ENCODE data around the gene FBP2.
"Not testable (repeated sequence)": the region's sequence is repeated elsewhere in the genome, so short reads cannot be mapped to it uniquely, and the experiment has no call there.

FBP2 gene

DNA sequence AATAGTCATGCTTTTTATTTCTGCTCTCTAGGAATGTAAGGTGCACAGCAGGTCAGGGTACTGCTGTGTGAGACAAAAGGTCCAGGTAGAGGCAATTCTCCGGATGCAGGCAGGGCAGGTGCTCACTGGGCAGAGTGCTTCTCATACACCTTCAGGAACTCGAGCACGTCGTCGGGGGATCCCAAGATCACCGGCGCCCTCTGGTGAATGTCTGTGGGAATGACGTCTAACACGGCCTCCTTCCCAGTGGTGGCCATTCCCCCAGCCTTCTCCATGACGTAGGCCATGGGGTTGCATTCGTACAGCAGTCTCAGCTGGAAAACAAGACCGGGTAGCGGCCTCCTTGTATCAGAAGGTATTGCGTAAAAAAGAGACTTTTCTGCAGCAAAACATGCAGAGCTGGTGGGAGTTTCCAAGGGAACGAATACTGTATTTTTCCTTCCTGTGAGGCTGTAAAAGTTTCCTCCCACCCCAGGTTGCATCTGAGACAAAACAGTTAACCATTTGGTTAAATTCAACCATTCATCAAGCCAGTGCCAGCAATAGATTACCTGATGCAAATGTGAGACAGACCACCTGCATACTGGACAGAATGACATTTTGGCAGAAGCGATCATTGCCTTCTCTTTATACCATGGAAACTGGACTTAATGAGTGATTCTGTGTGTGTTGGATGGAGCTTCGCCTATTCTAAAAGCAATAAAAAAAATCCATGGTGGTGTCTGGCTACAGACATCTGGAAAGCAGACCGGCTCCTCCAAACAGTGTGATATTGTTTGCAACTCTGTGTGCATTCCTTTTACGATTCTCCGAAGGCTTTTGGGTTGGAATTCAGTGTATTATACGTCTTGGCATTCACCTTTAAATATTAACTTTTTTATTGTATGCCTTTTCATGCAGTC lies 9.9 kb upstream of the FBP2 start:
- no peak for DNase-seq

DNA sequence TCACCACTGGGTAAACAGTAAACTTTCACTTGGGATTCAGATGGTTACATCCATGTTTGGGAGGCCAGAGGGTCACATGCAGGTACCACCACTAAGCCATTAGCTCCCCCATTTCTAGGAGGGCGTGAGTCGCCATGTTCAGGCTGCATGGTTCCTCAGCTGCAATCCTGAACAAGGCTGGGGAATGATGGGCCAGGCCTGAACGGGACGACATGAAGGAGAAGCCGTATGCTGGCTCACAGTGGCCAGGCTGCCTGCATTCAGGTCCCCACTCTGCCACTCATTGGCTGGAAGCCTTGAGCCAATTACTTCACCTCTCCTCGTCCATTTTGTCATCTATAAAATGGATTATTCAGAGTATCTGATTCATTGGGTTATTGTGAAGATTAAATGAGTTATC lies 9.0 kb upstream of the FBP2 start:
- DNase-seq = no peak

DNA sequence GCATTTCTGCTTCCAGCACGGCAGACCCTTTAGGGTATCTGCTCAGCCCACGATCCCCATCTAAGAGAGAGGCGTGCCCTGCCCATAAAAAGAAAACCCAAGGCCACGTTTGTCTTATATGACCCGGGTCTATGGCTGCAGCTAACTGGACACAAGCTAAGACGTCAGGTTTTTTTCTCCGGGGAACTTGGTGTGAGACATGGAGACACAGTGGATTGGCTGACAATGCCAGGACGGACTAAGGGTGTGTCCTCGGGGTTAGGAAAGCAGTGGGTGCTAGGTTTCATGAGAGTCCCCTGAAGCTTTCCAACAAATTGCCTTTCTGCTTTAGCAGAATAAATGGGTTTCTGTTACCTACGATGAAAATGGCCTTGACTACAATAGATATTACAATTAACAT lies 7.1 kb upstream of the FBP2 start:
- DNase-seq = no peak

DNA sequence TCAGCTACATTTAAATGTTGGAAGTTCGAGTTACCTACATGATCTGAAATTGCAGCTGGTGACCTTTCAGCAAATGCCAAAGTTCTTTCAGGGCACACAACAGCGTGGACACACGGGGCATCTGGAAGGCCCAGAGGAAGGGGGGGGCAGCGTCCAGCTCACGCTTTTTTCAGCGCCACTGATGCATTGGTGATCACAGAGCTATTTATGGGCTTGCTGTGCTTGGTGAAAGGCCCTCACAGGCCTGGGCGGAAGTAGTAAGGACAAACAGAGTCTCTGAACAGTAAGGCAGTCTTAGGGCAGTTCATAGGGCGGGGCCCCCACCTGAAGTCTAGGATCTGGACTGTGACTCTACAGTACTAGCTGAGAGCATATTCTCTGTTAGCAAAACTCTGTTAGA lies 6.6 kb upstream of the FBP2 start:
- no peak for DNase-seq

DNA sequence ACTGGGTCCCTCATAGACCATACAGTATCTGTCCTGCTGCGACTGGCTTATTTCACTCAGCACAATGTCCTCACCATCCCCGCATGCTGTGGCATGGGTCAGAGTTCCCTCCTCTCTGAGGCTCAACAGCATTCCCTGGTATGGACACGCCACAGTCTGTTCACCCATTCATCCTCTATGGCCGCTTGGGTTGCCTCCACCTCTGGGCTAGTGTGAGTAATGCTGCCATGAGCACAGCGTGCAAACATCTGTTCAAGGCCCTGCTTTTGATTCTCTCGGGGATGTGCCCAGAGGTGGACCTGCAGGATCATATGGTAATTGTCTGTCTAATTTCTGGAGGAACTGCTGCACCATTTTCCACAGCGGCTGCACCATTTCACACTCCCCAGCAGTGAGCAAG lies 5.5 kb upstream of the FBP2 start:
- DNase-seq = no peak

DNA sequence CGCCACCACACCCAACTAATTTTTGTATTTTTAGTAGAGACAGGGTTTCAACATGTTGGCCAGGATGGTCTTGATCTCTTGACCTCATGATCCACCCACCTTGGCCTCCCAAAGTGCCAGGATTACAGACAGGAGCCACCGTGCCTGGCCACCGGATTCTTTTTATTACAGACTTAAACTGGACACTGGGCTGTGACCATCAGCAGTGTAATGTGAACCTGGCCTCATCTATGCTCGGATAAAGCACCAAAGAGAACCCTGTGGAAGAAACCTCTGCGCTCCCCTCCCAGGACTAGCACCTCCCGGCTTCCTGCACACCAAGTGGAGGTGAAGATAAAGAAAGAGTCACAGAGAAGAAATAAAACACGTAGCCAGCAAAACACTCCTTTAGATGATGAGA lies 941 bp downstream of the FBP2 start:
- DNase-seq = not testable (repeated sequence)

DNA sequence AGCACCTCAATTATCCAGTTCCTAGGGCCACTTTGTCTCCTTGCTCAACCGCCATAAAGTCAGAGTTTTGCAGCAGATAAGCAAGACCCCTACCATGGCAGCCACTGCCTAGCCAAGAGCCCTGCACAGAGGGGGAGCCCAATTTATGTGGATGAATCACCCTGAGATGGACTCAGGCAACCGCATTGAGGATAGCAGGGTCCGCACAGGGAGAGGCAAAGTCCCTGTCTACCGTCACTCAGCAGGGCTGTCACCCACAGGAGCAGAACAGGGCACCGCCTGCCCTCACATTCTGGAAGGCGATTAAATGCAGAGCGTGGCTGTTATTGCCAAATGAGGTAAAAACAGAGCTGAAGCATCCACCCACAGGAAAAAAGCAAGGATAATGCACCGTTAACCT lies 1.7 kb downstream of the FBP2 start:
- DNase-seq = no peak

DNA sequence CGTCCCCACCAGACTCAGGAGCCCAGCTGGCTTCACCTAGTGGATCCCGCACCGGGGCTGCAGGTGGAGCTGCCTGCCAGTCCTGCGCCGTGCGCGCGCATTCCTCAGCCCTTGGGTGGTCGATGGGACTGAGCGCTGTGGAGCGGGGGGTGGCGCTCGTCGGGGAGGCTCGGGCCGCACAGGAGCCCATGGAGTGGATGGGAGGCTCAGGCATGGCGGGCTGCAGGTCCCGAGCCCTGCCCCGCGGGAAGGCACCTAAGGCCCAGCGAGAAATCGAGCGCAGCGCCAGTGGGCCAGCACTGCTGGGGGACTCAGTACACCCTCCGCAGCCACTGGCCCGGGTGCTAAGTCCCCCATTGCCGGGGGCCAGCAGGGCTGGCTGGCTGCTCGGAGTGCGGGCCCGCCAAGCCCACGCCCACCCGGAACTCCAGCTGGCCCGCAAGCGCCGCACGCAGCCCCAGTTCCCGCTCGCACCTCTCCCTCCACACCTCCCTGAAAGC lies 2.5 kb downstream of the FBP2 start:
- DNase-seq = not testable (repeated sequence)

DNA sequence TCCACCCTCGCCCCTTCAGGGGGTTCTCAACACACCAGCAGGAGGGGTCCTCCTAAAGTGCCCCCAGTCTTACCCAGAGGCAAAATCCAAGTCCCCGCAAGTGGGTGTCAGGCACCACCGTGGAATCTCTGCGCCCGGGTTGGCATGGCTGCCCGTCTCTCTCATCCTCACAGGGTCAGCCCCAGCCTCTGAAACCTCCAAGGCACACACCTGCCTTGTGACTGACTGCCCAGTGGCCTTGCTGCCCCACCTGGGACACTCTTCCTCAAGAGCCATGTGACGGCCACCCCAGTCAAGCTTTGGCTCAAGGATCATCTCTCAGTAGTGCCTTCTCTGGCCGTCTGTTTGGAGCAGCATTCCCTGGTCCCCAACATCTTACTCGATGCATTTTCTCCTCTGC lies 4.9 kb downstream of the FBP2 start:
- no peak for DNase-seq

DNA sequence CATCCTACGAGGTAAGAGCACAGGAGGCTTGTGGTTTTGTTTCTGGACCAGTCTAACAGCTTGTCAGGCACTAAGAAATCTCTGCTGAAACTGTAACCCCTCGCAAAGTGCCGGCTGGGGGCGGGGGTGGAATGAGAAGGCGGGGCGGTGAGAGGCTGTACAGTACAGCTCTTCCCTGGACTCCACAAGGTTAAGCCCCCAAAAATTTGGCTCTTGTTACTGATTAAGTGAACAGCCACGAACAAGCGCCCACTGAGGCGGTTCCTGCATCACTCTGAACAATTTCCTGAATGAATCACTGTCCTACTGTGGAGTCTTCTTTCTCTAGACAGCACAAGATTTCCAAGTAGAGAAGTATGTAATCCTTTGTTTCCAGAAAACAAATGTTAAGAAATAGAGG lies 6.8 kb downstream of the FBP2 start:
- no peak for DNase-seq

DNA sequence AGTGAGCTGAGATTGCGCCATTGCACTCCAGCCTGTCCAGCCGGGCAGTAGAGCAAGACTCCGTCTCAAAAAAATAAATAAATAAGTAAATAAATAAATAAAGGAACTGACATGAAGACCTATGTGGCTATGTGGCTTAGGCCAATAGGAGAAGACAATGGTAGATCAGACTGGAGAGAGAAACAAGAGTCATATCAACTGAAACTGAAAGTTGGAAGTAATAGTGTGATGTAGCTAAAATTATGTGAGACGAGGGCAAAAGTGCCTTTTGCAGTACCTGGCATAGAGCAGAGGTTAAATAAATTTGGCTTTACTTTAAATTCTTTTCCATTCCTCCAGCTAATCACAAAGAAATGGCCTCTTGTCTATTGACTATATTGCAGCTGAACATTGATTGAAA lies 7.3 kb downstream of the FBP2 start:
- DNase-seq = no peak

DNA sequence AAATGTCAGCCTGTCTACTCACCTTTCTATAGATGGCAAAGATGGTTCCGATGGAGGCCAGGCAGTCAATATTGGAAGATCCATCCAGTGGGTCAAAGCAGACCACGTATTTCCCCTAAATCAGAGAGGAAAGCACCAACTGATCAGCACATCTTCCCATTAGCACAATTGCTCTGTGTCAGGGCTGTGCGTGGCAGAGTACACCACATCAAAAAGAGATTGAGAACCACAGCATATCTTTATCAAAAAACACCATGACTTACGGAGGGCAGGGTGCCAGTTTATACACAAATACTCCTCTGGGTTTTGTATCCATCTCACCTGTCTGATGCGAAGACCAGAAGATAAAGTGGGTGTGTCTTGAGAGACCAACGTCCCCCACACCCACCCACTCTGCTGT lies 9.1 kb downstream of the FBP2 start:
- no peak for DNase-seq

DNA sequence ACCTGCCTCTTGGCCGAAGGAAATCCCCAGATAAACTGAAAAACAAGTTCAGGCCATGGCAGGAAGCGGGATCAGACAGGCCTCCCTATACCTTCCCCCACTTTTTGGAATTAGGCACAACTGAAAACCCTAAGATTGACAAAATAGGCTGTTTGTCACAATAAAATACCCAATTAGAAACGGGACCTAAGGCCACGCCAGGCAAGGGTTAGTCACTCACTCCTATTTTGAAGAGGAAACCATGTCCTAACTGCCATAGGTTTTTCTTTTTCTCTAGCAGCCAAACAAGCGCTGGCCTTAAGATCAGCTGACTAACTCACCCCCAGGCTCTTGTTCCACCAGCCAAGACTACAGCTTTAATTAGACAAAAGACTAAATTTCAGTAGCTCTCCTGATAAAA lies 11.9 kb downstream of the FBP2 start:
- no peak for DNase-seq

DNA sequence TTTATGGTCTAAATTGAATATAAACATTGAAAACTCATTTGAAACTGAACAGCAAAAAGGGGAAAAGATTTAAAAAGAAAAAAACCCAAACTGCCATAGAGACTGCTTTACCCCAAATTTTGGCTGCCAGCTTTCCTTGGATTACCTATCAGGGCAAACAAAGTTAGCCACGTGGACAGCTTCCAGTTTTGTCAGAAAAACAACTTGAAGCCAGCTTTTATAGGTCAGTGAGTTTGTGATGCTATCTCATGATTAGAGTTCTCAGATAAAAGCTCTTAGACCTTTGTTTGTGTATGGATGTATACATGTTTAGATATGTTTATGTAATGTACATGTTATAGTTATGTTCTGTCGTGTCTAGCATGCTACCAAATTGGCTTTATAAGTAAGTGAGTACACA lies 16.1 kb downstream of the FBP2 start:
- no peak for DNase-seq

DNA sequence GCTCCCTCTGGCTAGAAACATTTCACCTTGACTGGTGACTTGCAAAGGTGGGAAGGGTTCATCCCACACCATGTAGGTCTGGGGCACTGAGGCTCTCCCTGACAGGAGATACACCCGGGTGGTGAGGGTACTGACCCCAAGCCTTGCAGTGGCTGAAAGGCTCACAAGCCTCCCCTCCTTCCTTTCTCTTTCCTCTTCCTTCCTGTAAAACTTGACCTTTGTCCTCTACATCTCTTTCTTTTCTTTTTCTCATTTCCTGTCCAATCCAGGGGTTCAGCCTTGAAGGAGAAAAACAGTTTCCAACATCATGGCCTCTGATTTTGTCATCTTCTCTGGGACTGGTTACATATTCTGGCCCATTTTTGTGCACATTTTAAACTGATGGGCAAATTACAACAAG lies 16.6 kb downstream of the FBP2 start:
- DNase-seq = no peak

DNA sequence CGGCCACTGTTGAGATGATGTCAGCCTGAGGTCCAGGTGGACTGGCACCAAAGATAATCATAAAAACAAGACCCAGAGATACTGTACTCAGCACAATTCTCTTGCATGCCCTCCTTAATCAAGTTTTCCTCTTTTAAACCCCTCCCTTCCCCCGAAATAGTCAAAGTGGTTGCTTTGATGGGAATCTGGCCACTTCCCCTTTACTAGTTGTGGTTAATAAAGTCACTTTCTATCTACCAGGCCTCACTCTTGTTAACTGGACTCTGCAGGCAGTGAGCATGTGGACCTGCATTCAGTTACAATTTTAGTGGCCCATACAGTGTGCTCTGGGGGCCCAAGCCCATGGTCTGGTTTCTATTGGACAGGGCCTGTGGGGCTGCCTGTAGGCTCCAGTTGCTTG lies 17.5 kb downstream of the FBP2 start:
- no peak for DNase-seq

DNA sequence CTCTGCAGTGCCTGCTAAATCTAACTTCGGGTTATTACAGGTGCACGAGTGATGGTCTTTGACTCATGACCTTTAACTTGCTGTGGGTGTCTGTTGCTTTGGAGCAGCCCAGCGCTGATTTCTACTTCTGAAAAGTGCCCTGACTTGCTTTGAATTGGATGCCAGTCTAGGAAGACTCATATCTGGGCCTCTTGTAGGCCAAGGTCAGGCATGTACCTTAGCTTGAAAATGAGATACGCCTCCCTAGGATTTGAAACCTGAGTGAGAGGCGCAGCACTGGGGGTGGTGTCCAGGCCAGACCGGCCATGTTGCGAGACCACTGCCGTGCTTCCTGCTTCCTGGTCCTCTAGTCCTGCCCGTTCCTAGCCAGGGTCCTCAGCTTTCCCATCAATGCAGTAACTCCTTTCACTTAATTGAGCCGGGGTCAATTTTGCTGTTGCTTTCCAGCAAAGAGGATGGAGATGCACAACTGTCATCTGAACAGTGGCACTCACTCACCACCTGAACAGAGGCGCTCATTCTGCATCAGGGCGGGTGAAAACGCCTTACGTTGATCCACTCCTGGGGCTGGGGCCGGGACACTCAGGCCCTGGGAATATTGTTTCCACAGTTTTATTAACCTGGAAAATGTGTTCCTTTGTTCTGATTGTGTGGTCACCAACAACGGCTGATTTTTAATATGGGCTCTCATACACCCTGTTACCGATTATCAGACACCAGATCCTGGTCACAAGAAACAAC lies 24.5 kb downstream of the FBP2 start:
- DNase-seq = no peak

DNA sequence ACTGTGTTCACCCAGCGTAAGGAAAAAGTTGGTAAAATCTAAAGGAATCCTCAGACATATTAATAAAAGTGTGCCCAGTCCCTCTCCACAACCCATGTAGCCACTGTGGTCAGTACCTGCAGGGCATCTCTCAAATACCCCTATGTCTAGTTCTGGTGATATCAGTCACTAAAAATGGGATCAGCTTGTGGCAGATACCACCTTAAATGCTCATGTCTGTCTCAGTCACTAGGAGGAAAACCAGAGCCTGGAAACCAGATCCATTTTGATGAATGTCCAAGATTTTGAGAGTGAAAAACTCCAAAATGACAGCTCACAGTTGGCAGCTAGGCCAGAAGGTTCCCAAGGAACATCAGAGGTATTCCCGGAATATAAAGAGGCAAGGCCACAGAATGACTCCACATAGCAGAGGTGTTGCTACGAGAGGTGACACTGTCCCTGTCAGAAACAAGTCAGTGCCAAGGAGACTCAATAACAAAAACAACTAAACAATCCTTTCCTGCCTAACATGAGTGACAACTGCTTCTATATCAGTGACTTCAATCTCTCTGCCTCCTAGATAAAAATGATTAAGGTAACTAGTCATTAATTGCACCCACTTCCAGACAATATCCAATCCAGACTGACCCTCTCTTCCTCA lies 25.3 kb downstream of the FBP2 start:
- DNase-seq = no peak

DNA sequence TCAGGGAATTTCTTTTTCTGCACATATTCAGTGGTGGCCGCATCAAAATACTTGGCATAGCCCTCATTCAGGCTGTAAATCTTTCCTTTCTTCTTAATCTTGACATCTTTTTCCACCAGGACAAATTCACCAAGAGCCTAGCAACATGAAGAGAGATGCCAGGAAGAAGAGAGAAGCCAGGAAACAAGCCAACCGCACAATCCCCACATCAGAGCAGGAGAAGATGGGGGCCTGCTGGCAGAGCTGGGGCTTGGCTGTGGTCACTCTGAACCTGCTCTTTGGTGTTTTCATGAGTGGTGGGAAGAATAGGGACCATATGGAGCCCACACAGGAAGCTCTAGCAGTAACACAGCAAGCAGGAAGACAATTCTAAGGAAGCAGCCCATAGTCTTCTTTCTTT lies 26.4 kb downstream of the FBP2 start:
- DNase-seq = no peak

DNA sequence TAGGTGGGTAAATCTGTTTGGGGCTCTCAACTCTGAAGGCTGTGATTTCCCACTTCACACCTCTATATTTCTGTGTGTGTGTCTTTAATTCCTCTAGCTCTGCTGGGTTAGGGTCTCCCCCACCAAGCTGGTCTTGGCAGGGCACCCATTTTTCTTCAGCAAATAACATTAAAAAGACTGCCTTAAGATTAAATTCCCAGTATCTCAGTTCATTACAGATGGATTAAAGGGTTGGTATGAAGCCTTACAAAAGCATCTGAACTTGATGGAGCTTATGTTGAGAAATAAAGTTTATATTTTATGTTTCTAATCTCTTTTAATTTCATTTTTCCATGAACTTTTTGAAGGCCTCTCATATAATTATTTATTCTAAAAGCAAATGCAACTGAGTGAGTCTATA lies 27.1 kb downstream of the FBP2 start:
- DNase-seq = no peak

DNA sequence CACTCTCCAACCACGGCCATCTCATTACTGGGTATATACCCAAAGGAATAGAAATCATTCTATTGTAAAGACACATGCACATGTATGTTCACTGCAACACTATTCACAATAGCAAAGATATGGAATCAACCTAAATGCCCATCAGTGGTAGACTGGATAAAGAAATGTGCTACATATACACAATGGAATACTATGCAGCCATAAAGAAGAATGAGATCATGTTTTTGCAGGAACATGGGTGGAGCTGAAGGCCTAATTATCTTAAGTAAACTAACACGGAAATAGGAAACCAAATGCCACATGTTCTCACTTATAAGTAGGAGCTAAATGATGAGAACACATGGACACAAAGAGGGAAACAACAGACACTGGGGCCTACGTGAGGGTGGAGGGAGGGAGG lies 29.3 kb downstream of the FBP2 start:
- not testable (repeated sequence) for DNase-seq

DNA sequence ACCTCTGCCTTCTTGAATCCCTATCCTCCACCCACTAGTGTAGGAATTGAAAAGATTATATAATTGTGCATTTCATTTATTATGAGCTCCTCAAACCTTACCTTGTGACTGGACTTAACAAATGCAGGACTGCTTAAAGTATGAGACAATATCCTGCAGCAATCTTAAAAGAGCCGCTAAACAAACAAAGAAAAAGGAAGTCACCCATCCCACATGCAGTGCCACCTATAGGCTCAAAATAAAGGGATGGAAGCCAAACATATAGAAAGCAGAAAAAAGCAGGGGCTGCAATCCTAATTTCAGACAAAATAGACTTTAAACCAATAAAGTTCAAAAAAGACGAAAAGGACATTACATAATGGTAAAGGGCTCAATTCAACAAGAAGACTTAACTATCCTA lies 30.1 kb downstream of the FBP2 start:
- DNase-seq = peak; percentile 23

DNA sequence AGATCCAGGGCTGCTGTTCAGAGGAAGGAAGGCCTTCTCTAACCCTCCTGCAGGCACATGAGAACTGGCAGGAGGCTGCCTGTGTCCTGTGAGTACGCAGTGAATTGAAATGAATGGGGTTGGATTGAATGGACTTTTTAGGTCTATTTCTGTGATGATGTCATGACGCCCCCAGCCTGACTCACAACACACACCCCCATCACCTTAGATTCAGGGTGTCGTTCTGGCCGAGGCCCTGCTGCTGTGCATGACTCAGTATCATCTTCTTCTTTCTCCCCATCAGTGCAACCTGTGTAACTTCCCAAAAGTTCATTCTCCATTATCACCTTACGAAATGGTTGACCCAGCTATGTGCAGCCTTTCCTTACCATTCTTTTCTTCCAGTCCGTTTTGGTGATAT lies 33.4 kb downstream of the FBP2 start:
- no peak for DNase-seq

DNA sequence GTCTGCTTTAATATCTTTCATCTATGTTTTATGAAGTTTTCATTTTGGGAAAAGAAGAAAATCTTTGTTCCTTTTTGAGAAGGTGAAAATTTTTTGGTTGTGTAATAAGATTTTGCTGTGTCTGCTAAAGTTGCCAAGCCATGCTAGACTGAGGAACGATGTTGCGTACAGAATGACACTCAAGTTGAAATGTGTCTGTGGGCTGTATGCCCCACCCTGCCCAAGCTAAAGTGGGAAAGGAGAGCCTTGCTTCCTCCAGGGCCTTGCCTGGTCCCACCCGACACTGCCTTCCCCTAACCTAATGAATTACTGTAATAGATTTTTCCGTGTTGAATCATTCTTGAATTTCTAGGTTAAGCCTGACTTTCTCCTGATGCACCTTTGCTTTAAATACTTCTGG lies 36.2 kb downstream of the FBP2 start:
- no peak for DNase-seq
